Anterior cingulate cortex (tissue), 58 donors: ENCODE measurements around the gene DIP2A.

Experiments
- DNase-seq, 58 donors: peaks; one replicate each; lab custom pipeline; 2025; lab: John Stamatoyannopoulos, UW

DIP2A gene

DNA sequence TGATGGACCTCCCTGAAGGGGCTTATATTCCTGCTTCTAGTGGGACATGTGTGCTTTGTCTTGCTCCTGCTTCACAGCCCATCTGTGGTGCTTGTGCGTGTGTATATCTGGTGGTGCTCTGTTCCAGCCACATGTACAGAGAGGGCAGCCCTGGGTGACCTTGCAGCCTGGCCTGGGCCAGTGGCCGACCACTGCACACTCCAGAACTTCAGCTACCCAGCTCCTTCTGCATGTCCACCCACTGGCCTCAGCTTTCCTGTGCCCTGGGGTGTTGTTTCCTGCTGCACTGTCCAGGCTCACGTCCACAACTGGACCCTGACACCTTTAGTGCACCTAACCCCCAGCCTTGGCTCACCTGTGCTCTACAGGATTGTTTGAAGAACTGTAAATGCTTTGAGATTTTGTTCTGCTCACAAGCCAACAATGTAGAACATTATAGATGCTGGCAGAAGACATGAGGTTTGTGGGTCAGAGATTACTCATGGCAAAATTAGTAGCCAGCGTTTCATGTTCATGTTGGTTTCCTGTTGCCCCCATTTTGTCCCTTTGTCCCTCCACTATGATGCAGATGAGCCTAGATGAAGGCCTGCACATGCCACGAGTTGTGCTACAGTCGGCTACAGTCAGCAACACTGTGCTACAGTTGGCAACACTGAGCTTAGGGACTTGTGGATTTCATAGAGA, 151.5 kb downstream of the DIP2A start:
- DNase-seq = no peak

DNA sequence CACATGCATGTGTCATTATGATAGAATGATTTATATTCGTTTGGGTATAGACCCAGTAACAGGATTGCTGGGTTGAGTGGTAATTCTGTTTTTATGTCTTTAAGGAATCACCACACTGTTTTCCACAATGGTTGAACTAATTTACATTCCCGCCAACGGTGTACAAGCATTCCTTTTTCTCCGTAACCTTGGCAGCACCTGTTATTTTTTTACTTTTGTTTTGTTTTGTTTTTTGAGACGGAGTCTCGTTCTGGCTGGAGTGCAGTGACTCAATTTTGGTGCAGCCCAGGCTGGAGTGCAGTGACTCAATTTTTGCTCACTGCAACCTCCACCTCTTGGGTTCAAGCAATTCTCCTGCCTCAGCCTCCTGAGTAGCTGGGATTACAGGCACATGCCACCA, 154.7 kb downstream of the DIP2A start:
- no peak for DNase-seq

DNA sequence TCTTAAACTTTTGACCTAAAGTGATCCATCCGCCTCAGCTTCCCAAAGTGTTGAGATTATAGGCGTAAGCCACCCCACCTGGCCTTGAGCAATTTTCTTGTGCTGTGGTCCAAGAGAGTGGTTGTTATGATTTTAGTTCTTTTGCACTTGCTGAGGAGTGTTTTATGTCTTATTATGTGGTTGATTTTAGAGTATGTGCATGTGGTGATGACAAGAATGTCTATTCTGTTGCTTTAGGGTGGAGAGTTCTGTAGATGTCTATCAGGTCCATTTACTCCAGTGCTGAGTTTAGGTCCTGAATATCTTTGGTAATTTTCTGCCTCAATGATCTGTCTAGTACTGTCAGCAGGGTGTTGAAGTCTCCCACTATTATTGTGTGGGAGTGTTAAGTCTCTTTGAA, 157.4 kb downstream of the DIP2A start:
- DNase-seq = no peak

DNA sequence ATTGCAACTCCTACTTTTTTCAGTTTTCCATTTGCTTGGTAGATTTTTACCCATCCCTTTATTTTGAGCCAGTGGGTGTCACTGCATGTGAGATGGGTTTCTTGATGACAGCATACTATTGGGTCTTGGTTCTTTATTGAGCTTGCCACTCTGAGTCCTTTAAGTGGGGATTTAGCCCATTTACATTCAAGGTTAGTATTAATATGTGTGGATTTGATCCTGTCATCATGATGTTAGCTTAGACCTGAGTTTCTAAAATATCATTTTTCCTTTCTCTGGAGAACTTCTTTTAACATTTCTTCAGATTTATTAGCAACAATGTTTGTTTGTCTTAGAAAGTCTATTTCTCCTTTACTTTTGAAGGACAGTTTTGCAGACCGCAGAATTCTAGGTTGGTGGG, 158.0 kb downstream of the DIP2A start:
- DNase-seq = no peak

DNA sequence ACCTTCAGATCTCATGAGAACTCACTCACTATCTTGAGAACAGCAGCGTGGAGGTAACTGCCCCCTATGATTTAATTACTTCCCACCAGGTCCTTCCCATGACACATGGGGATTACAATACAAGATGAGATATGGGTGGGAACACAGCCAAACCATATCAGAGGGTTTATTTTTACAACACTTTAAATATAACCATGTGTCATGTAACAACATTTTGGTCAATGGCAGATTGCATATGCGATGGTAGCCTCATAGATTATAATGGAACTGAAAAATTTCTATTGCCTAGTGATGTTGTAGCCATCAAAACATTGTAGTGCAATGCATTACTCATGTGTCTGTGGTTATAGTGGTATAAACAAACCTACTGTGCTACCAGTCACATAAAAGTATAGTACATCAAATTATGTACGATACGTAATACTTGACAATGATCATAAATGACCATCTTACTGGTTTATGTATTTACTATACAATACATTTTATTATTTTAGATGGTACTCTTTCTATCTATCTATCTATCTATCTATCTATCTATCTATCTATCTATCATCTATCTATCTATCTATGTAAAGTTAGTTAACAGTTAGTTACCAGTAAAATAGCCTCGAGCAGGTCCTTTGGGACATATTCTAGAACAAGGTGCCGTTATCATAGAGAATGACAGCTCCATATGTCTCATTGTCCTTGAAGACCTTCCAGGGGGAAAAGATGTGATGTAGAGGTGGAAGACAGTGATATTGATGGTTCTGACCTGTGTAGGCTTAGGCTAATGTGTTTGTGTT, 158.8 kb downstream of the DIP2A start:
- DNase-seq = no peak

DNA sequence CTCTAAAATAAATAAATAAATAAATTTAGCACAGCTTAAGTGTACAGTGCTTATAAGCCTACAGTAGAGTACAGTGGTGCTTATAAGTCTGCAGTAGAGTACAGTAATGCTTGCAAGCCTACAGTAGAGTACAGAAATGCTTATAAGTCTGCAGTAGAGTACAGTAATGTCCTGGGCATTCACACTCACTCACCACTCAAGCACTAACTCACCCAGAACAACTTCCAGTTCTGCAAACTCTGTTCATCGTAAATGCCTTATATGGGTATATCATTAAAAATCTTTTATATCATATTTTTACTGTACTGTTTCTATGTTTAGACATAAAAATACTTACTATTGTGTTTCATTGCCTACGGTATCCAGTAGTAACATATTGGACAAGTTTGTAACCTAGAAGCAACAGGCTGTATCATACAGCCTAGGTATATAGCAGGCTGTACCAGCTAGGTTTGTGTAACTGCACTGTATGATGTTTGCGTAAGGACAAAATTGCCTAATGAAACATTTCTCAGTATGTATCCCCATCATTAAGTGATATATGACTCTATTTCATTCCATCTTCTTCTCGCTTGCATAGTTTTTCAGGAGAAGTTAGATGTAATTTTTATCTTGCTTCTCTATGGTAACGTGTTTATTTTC, 160.2 kb downstream of the DIP2A start:
- DNase-seq = no peak
